Measurements from ENCODE around the gene SCARB1.
A peak's percentile ranks its signal among the peaks of the same experiment; 100 is the strongest.

The SCARB1 gene

DNA sequence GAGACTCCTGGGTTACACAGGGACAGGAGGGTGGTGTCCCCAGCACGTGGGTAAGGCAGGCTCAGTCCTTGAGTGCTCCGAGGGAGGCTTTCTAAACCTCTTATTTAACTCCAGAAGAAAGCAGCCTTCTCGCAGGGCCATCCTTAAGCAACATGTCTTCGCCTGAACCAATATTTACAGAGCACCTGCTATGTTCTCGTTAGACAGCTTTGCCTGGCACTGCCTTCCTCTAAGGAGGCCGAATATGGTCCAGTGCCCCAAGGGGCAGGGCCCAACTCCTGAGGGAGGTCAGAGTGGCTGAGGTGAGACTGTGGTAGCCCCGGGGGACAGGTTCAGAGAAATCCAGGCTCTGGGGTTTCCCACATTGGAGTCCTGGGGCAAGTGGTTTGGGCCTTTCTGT lies 2.1 kb upstream of the SCARB1 start:
- no peak for DNase-seq (ENCODE audit: low read depth in 3 of 3, low spot score in 1 of 3)

DNA sequence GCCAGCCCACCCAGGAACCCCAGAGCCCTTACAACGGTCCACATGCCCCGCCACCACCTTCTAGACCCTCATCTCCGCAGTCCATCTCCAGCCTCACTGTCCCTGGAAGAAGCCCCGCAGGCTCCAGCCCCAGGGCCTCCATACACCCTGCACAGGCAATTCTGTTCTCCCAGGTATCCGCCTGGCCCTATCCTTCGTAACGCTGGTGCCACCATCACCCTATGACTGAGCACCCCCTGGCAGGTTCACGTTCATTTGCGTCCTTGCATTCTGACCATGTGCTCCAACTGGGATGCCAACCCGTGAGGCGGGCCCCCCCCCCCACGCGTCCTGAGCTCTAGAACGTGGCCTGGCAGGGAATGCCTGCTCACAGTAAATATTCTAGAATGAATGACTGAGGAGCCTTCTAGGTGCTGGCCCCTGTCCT lies 675 bp upstream of the SCARB1 start:
- no peak for DNase-seq (ENCODE audit: low read depth in 3 of 3, low spot score in 1 of 3)

- peak in 1 of 3 donors; percentile 3 for DNase-seq (ENCODE audit: low read depth in 3 of 3, low spot score in 1 of 3)
Observed at GRCh38 chr12:124862768-124863415, 772 bp downstream of the SCARB1 start.

DNA sequence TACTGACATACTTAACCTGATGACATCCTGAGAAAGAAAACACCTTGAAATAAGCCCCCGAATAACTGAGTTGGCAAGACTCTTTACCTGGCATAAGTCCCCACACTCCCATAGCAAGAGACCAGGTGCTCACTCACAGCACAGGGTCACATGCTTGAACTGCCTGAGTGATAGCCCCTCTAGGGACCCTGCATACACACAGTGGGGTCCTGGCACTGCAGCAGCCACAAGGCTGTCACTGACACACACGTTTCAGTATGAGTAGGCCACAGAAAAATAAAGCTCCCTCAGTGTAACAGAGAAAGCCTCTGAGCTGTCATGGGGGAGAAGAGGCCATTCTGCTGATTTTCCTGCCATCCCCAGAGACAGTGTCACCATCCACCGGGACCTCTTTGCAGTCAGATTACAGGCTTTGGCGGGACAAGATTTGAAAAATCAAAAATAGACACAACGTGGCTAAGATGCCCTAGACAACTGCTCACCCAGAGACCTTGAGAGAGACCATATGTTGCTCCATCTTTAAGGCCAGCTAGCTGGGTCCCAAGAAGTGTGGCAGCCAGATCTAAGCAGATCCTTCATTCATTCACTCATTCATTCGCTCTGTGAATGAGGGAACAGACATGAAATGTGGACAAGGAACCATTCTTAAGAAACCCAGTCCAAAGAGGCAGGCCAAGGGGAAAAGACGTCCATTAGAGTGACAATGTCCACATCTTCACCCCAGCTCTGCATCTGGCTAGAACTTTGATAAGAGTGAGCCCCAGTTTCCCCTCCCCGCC lies 1.6 kb downstream of the SCARB1 start:
- no peak for DNase-seq (ENCODE audit: low read depth in 3 of 3, low spot score in 1 of 3)

DNA sequence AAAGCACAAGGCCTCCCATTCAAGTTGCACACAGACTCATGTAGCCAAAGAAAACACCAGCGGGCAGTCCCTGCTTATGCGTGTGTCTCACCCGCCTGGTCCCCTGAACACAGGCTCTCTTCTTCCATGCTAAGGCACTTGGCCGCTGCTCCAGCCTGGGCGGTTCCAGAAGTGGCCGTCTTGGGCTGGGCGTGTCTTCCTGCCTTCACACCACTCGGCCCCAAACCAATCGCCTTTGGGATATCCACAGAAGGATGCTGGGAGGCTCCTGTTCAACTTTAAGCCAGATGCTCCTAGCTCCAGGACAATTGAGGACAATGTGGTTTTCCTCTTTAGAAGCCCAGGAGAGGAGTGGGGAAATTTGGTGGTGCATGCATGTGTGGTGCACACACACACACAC lies 2.2 kb downstream of the SCARB1 start:
- no peak for DNase-seq (ENCODE audit: low read depth in 3 of 3, low spot score in 1 of 3)

GRCh38 chr12:124857921-124858461 lies 5.7 kb downstream of the SCARB1 start:
- no peak for DNase-seq (ENCODE audit: low read depth in 3 of 3, low spot score in 1 of 3)

DNA sequence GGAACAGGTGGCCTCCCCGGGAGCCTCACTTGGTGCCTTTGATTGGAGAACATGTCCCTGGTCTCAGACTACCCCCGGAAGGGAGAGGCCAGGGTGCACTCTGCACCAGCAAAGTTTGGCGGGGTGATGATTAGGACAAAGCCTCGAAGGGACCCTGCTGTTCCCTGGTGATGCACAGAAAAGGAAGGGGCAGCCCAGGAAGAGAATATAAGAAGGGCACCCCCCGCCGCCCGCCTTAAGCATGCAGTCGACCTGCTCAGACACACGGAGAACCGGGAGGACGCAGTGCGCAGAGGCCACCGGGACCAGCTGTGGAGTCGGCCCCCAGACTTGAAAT lies 6.9 kb downstream of the SCARB1 start:
- DNase-seq (ENCODE audit: low read depth in 3 of 3, low spot score in 1 of 3), result no peak

DNA sequence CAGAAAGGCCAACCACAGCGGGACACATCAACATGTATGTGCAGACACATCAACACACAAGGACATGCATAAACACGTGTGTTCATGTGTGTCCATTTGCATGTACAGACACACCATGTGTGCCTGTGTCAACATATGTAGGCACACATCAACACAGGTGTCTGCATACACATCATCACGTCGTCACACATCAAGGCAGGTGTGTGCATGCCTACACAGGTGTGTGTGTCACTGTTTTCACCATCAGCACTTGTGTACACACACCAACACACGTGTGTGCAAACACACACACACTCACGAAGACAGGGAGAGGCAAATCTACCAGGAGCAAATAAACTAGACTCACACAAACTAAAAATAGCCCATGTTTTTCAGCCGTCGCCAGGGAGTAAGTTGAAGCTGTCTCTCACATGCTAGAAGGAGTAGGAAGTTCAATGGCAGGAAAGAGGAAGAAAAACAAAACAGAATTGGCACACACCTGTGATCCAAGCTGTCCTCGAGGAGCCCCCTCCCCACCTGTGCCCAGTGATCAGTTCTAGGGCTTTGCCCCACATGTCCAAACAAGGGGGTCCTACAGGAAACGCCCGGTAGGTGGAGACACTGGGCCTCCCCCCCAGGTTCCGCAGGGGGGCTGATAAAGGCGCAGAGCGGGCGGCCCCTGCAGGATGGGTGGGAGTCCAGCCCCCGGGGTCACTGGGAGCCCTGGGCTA lies 7.4 kb downstream of the SCARB1 start:
- no peak for DNase-seq (ENCODE audit: low read depth in 3 of 3, low spot score in 1 of 3)

- DNase-seq (ENCODE audit: low read depth in 3 of 3, low spot score in 1 of 3), result no peak
Observed at GRCh38 chr12:124855275-124855957, 8.2 kb downstream of the SCARB1 start.

GRCh38 chr12:124854637-124855184 lies 9.0 kb downstream of the SCARB1 start:
- no peak for DNase-seq (ENCODE audit: low read depth in 3 of 3, low spot score in 1 of 3)

DNA sequence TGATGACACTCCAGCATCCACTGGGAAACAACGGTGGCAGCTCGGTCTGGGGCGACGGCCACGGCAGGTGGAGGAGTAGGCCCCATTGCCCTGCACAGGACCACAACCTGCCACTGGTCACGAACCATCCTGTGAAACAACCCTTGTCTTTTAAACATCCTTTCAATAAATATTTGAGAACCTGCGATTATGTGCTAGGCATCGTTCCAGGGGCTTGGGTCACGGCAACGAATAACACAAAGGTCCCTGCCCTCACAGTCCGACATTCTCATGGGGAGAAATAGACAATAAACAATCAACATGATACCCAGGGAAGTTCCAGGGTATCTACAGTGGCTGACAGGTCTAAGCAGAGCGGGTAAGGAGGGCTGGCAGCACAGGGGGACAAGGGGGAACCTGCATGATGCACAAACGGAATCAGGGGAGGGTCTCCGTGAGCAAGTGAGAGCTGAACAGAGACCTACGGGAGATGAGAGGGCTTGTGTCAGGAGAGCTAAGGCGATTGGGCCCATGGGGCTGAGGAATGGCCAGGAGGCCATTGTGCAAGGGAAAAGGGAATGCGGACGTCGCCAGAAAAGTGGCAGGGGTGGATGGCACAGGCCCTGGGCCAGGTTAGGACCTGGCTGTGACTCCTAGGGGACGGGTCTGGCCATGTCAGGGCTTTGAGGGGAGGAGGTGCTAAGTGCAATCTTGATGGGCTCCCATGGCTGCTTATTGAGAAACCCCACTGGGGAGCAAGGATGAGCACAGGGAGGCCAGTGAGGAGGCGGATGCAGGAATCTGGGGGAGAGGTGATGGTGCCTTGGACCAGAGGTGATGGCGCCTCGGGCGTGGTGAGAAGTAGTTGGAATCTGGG lies 9.7 kb downstream of the SCARB1 start:
- no peak for DNase-seq (ENCODE audit: low read depth in 3 of 3, low spot score in 1 of 3)

DNA sequence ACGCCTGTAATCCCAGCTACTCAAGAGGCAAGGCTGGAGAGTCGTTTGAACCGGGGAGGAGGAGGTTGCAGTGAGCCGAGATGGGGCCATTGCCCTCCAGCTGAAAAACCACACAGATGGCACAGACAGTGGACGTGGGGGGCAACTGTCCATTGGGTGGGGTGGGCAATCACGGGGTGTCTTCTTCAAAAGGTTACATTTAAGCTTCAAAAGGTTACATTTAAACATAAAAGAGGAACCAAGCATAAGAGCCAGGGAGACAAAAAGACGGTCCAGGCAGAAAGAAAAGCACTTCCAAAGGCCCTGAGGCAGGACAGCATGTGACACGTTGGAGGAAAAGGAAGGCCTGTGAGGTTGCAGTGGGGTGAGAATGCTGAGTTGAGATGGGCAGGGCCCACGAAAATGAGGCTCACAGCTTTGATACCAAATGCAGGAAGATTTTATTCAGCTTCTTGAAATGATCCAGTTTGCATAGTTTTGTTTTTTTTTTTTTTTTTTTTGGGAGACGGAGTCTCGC lies 10.7 kb downstream of the SCARB1 start:
- no peak for DNase-seq (ENCODE audit: low read depth in 3 of 3, low spot score in 1 of 3)

- DNase-seq (ENCODE audit: low read depth in 3 of 3, low spot score in 1 of 3), result no peak
Observed at GRCh38 chr12:124852329-124852831, 11.3 kb downstream of the SCARB1 start.

GRCh38 chr12:124851342-124851741 lies 12.3 kb downstream of the SCARB1 start:
- no peak for DNase-seq (ENCODE audit: low read depth in 3 of 3, low spot score in 1 of 3)

GRCh38 chr12:124849382-124849781 lies 14.3 kb downstream of the SCARB1 start:
- DNase-seq (ENCODE audit: low read depth in 3 of 3, low spot score in 1 of 3), result no peak

DNA sequence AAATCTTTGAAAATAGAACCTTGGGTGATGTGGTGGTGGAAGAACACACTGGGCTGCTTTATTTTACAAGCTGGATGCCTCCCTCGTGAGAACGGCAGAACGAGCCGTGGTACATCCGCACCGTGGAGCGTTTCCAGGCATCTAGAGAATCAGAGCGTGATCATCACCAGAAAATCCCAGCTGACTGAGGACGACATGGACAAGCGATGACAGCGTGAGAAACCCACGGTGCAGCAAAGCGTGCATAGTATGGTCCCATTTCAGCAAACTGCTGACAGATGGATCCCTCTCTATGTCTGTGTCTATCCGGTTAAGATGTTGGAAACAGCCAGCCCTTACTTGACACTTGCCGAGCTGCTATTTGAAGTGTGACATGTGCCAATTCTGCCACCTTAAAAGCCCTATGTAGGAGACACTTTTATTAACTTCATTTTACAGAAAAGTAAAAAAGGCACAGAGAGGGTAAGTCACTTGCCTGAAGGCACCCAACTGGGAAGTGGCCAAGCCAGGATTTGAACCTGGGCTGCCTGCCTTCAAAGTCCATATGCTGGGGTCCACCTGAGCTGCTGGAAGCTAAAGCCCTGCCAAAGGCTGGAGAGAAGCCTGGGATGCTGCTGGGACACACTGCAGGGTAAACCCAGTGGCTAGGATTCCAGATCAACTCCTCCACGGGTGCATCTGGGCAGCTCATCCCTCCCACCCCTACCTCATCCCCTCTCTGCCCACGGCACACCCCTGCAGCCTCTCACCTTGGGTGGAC lies 14.9 kb downstream of the SCARB1 start:
- no peak for DNase-seq (ENCODE audit: low read depth in 3 of 3, low spot score in 1 of 3)

DNA sequence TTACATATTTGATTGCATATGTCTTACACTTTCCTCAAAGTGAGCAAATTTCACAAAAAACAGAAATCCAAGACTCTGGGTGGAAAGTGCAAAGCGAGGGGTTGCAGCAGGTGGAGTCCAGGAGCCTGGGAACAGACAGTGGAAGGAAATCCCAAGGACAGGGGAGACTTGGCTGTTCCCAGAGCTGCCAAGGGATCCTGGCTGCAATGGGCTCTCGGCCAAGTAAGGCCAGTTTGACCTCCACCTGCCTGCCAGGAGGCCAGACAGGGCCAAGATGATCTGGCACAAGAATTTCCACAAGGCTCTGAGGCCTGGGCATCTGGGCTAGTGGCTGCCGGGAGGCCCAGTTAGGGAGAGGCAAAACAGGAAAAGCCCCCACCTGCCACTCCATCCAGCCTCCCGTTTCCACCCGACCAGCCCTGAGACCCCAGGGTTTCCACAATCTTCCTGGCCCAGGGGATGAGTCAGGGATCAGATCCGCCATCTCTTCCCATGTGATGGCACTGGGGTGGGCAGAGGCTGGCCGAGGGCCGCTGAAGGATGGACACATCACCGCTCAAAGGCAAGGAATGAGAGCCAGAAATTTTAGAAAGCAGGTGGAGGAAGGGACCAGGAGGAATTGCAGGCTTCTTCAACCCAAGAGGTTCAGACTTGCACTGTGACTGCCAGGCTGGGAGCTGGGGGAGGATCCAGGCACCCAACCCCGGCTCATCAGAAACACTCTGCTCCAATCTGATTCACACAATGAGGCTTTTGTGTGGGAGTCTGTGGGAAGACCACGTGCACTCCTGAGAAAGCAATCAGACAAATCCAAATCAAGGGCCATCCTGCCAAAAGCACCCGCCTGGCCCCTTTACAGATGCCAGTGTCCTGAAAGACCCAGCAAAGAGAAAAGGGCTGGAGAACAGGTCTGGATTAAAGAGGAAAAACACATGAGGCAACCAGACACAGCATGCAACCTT lies 16.3 kb downstream of the SCARB1 start:
- no peak for DNase-seq (ENCODE audit: low read depth in 3 of 3, low spot score in 1 of 3)
